ENCODE results near the gene EPS8. TPM values are rescaled to one million over a fixed set of nuclear protein-coding genes. Genes with fewer than 3 reads are reported as not detected.

Gene EPS8
- total RNA-seq, 1 donor from 2014 or later, result 41.7 TPM

DNA sequence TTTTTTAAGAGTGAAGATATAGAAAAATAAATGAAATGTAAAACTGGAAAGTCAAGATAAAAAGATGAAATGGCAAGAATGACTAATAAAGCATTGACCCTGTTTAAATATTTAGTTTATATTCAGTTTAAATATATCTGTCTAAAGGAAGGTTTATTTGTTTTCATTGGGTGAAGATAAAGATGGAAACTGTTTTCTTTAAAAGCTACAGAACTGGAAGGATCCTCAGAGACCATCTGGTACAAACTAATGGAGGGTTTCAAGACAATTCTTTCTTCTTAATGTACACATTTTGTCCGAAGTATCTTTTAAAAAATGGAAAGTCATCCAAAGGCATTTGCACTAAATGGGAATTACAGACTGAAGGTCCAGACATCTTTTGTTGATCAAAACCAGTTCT, 142.6 kb downstream of the EPS8 start:
- DNase-seq (ENCODE audit: low read depth), result no peak
- TF ChIP-seq, protein P1, sequence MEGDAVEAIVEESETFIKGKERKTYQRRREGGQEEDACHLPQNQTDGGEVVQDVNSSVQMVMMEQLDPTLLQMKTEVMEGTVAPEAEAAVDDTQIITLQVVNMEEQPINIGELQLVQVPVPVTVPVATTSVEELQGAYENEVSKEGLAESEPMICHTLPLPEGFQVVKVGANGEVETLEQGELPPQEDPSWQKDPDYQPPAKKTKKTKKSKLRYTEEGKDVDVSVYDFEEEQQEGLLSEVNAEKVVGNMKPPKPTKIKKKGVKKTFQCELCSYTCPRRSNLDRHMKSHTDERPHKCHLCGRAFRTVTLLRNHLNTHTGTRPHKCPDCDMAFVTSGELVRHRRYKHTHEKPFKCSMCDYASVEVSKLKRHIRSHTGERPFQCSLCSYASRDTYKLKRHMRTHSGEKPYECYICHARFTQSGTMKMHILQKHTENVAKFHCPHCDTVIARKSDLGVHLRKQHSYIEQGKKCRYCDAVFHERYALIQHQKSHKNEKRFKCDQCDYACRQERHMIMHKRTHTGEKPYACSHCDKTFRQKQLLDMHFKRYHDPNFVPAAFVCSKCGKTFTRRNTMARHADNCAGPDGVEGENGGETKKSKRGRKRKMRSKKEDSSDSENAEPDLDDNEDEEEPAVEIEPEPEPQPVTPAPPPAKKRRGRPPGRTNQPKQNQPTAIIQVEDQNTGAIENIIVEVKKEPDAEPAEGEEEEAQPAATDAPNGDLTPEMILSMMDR (conservative IDR thresholded peaks at IDR 0.05; ENCODE audit: low read depth, low read length), result no peak
- H3K4me3 ChIP-seq (ENCODE audit: low read depth, low read length), result no peak overlapping the region

DNA sequence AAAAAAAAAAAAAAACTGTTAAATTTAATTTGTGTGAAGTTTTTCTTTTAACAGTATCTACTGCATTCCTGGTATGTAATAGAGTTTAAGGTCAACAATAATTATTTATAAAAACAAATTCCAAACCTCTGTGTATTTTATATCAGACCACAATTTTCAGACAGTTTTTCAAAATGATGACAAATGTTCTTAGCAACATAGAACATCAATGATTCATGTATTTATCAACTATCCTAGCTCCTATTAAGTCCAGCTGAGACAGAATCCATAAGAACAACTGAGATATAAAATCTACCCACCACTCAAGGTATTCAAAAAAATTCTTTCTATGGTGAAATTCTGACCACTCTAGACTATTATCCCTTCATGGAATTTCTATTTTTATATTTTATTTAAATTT, 144.5 kb downstream of the EPS8 start:
- DNase-seq (ENCODE audit: low read depth), result no peak
- no peak overlapping the region for H3K4me3 ChIP-seq (ENCODE audit: low read depth, low read length)
- TF ChIP-seq, protein P1 (conservative IDR thresholded peaks at IDR 0.05; ENCODE audit: low read depth, low read length), result no peak

DNA sequence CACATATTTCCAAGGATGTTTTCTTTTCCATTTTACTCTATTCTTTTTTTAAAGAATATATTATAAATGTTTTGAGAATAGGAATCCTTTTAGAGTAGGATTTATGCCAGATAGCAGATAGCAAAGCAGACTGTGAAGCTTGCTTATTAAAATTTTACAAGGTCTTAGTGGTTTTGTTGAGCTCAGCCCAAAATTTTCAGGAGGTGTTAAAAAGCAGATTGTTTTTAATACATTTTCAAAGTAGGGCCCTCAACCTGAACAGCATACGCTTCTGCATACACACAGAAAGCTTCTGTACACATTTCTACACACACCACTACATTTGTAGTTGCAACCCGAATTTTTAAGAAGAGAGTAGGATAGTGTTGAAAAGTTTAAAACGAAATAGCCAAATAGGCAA, 151.0 kb downstream of the EPS8 start:
- H3K4me3 ChIP-seq (ENCODE audit: low read depth, low read length), result no peak overlapping the region
- DNase-seq (ENCODE audit: low read depth), result no peak
- TF ChIP-seq, protein P1 (conservative IDR thresholded peaks at IDR 0.05; ENCODE audit: low read depth, low read length), result no peak

DNA sequence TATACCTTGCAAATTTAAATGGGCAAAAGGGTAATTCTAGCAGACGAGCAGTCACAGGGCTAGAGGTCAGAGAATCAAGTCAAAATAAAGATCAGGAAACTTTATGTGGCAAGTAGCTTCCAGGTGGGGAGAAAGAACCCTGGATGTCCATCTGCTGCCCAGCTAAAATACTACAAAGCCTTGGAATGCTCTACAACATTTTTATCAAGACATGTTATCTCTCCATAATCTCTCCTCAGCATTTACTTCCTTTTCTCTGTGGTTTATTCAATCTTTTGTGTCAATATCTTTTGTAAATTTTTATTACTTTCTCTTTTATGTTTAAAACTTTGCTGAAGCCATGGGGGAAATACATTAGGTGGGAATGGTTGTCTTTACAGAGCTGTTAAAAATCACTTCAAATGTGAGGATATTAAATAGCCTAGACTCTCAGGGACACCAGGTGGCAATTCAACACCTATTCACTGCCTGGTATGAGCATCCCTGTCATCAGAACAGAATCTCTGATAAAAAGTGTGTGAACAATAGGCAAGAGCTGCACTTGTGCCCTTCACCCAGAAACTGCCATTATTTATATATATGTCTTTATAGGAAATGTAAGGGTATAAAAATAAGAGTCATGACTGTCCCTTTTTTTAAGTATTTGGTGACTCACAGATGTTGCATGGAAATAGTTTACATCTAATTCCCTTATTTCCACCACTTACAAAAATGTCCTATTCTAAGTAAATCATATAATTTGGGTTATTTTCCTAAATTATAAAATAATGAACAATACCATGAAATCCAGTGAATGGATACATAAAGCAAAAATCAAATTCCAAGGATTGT, 152.9 kb downstream of the EPS8 start:
- DNase-seq (ENCODE audit: low read depth), result no peak
- H3K4me3 ChIP-seq (ENCODE audit: low read depth, low read length), result no peak overlapping the region
- TF ChIP-seq, protein P1 (conservative IDR thresholded peaks at IDR 0.05; ENCODE audit: low read depth, low read length), result no peak

DNA sequence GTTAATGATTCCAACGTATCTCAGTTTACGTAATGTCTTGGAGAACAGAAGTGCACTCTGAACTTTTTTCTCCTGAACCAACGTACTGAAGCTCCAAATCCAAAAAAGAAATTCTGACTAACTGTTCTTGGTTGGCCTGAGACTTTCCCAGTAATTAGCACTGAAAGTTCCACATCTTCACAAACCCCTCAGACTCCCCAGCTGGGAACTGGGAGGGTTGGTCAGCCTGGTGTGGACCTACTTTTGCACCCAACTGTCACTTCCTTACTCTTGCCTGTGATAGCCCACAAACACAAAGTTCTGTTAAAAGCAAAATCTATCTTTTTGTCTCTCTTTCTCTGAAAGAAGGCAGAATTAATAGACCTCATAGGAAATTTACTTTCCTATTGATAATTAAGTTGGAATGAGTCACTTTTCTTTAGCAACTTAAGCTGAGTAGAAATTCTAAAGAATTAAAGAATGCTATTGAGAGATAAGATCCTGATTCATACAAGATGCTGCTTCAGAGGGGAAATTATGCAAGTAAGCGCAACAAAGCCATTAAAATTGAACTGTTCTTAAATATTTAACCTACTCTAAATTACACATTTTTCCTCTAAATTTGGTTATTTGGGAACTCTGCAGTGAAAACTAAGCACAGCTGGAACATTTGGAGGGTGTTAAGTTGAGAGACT, 155.0 kb downstream of the EPS8 start:
- no peak overlapping the region for H3K4me3 ChIP-seq (ENCODE audit: low read depth, low read length)
- TF ChIP-seq, protein P1 (conservative IDR thresholded peaks at IDR 0.05; ENCODE audit: low read depth, low read length), result no peak
- DNase-seq (ENCODE audit: low read depth), result no peak

DNA sequence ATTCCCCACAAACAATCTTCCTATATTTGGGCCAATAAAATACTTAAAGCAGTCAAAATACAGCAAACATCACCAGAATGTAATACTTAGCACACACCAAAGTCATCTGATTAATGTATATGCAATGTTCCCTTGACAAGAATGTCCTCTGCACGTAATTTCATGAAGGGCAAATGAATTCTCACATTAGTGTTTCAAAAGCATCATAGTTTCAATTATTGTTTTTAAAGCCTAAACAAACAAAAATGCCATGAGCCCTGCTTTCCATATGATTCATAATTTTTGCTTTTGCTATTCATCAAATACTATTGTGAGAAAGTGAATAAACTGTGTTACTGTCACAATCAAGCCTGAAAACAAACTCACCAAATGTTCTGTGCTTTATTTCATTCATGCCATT, 156.0 kb downstream of the EPS8 start:
- H3K4me3 ChIP-seq (ENCODE audit: low read depth, low read length), result no peak overlapping the region
- no peak for DNase-seq (ENCODE audit: low read depth)
- TF ChIP-seq, protein P1 (conservative IDR thresholded peaks at IDR 0.05; ENCODE audit: low read depth, low read length), result no peak

Measured in epithelial cell of proximal tubule (primary cell).